ENCODE data around the gene B4GALNT2. TPM values are rescaled to one million over a fixed set of nuclear protein-coding genes. Genes with fewer than 3 reads are reported as not detected.
"Not testable (repeated sequence)": the region's sequence is repeated elsewhere in the genome, so short reads cannot be mapped to it uniquely, and the experiment has no call there.

Gene B4GALNT2
- total RNA-seq, result under 1 TPM; 0.06 to 0.16 TPM
- not detected for polyA plus RNA-seq (2013, experiment 1 of 2)
- polyA plus RNA-seq (2013, experiment 2 of 2), result under 0.01 TPM
- total RNA-seq, result 0 to 0.15 (median 0) reads per million in 172 experiments

- Mint-ChIP-seq H3K9me3 (no peaks in the 10 kb centered on the region), H3K27ac (no peak within 1 kb of the TSS), H3K4me1 (ENCODE audit: low read depth) (no peaks in the 10 kb centered on the region), H3K36me3 (ENCODE audit: low read depth) (no peaks in the 10 kb centered on the region), H3K27me3 (peaks cover 70% of the 10 kb centered on the region), H3K4me3 (peak within 1 kb of the TSS; percentile 57)
- Histone ChIP-seq H3K4me3 (ENCODE audit: low read length) (peak within 1 kb of the TSS; percentile 36), H3K27me3 (ENCODE audit: control insufficient read depth in 1 of 2, insufficient read depth in 2 of 2, low read length in 2 of 2) (peaks cover 25 to 49% of the 10 kb centered on the region in 2 experiments), H3K27ac (ENCODE audit: low read depth in 1 of 2, low read length in 2 of 2) (no peak within 1 kb of the TSS), H3K4me1 (ENCODE audit: insufficient read depth, low read length) (peaks cover 13% of the 10 kb centered on the region), H3K9me3 (ENCODE audit: control insufficient read depth in 1 of 2, insufficient read depth in 1 of 2, low read length in 2 of 2) (peaks cover 0 to 13% of the 10 kb centered on the region in 2 experiments), H3K36me3 (ENCODE audit: insufficient read depth, low read length) (no peaks in the 10 kb centered on the region)
- POLR2A ChIA-PET, result no interaction called here
- intact Hi-C loops (cut with DNase I, micrococcal nuclease), result no loop called here
- no peak for TF ChIP-seq CTCF (IDR thresholded peaks at IDR 0.05)
- DNase-seq (peak in 10 of 14 experiments; percentile 2 to 35 (median 14)), ATAC-seq (ENCODE audit: poor library complexity) (no peak)
- CTCF ChIA-PET, result no interaction called here
Measured at GRCh38 chr17:49132699-49133364, at the start of gene B4GALNT2. Gene B4GALNT2 (plus strand): TSS chr17:49132769. CDS start chr17:49132793, 24 bp downstream.

GRCh38 chr17:49085046-49085445, 47.5 kb upstream of the B4GALNT2 start:
- H3K4me1 Mint-ChIP-seq (ENCODE audit: low read depth); H3K27ac Mint-ChIP-seq; H3K4me1 ChIP-seq (ENCODE audit: insufficient read depth, low read length); H3K9me3 ChIP-seq (ENCODE audit: control insufficient read depth in 1 of 2, insufficient read depth in 1 of 2, low read length in 2 of 2); H3K4me3 Mint-ChIP-seq; H3K4me3 ChIP-seq (ENCODE audit: low read length); POLR2A ChIA-PET; intact Hi-C loops (cut with DNase I, micrococcal nuclease); DNase-seq; H3K9me3 Mint-ChIP-seq; H3K27ac ChIP-seq (ENCODE audit: low read depth in 1 of 2, low read length in 2 of 2); ATAC-seq (ENCODE audit: poor library complexity); H3K36me3 ChIP-seq (ENCODE audit: insufficient read depth, low read length); H3K27me3 ChIP-seq (ENCODE audit: control insufficient read depth in 1 of 2, insufficient read depth in 2 of 2, low read length in 2 of 2); H3K36me3 Mint-ChIP-seq (ENCODE audit: low read depth); CTCF ChIA-PET: not testable (repeated sequence)
- peaks cover 45% of the 10 kb centered on the region for H3K27me3 Mint-ChIP-seq

GRCh38 chr17:49085565-49086315, 46.8 kb upstream of the B4GALNT2 start:
- H3K9me3 ChIP-seq (ENCODE audit: control insufficient read depth in 1 of 2, insufficient read depth in 1 of 2, low read length in 2 of 2), result no peaks in the 10 kb centered on the region
- no peaks in the 10 kb centered on the region for H3K9me3 Mint-ChIP-seq
- H3K27ac ChIP-seq (ENCODE audit: low read depth in 1 of 2, low read length in 2 of 2), result no peak overlapping the region
- H3K4me1 Mint-ChIP-seq (ENCODE audit: low read depth), result no peaks in the 10 kb centered on the region
- peaks cover 49% of the 10 kb centered on the region for H3K27me3 Mint-ChIP-seq
- H3K4me1 ChIP-seq (ENCODE audit: insufficient read depth, low read length), result no peaks in the 10 kb centered on the region
- intact Hi-C loops (cut with DNase I, micrococcal nuclease), result no loop called here
- ATAC-seq (ENCODE audit: poor library complexity), result no peak
- ChIA-PET POLR2A (no interaction called here), CTCF (no interaction called here)
- no peak overlapping the region for H3K4me3 Mint-ChIP-seq
- no peak overlapping the region for H3K4me3 ChIP-seq (ENCODE audit: low read length)
- TF ChIP-seq CTCF (IDR thresholded peaks at IDR 0.05), result no peak
- DNase-seq, result no peak
- H3K27ac Mint-ChIP-seq, result no peak overlapping the region
- H3K36me3 ChIP-seq (ENCODE audit: insufficient read depth, low read length), result no peaks in the 10 kb centered on the region
- peaks cover 9% of the 10 kb centered on the region in 2 experiments for H3K27me3 ChIP-seq (ENCODE audit: control insufficient read depth in 1 of 2, insufficient read depth in 2 of 2, low read length in 2 of 2)
- H3K36me3 Mint-ChIP-seq (ENCODE audit: low read depth), result no peaks in the 10 kb centered on the region

All from CD4-positive, alpha-beta T cell (primary cell).